ENCODE data around the gene ZDHHC1.

DNA sequence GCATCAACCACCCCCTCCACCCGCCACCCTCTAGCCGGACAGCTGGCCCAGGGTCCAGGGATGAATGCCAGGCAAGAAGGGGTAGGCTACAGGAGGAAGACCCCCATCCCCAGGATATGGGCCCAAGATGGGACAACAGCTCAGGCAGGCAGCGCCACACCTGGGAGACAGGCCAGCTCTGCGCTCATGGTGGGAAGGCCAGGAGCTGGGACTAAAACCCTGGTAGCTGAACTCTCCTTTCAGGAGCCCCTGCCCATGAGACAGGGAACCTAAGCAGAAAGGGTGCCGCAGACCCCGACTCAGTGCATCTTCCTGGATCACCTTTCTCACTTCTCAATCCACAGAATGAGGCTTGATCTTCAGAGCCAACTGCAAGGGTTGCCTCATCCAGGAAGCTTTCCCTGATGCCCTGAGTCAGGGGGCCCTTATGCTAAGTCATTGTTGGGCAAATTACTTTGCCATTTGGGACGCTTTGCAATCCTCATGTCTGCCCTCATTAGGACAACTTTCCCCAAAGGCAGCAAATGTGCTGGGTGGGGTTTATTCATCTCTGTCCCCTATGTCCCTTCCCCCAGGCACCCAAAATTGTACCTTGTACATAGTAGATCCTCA, 9.0 kb downstream of the ZDHHC1 start:
- no peak for TF ChIP-seq POLR2A (IDR thresholded peaks at IDR 0.05)
- TF ChIP-seq CTCF (IDR thresholded peaks at IDR 0.05), result no peak

Data from thyroid gland (tissue), 4 donors.